CD4-positive, alpha-beta T cell treated with Interleukin-6 for 4 hours (primary cell): Measurements from ENCODE around the gene RGS11.
"Not testable (repeated sequence)": the region's sequence is repeated elsewhere in the genome, so short reads cannot be mapped to it uniquely, and the experiment has no call there.

Source experiments
- DNase-seq: peaks from one replicate; pipeline ENCODE4 v3.0.0-alpha.2; 2020; ENCODE audit warnings: mixed read lengths

The RGS11 gene

GRCh38 chr16:279531-279930 is 3.8 kb upstream of the RGS11 start:
- no peak for DNase-seq

DNA sequence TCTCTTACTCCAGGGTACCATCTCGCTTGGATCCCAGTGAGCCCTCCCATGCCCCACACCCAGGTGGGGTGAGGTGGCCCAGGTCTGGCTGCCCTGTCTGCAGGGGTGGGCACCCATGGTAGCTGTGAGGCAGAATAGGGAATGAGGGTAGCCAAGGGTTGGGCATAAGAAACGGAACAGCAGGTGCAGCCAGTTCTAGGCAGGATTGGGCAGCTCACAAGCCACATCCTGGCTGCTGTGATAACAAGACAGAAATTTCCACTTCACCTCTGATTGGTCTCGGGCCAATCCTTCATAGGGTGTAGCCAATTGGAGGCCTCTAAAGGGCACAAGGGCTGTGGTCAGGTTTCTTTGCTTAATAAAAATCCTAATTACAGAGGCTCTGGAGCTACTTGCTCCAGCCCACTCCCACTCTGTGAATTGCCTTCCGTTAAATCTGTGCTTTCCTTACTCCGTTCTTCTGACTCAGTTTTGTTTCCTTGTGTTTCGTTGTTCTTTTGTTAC is 3.2 kb upstream of the RGS11 start:
- no peak for DNase-seq

DNA sequence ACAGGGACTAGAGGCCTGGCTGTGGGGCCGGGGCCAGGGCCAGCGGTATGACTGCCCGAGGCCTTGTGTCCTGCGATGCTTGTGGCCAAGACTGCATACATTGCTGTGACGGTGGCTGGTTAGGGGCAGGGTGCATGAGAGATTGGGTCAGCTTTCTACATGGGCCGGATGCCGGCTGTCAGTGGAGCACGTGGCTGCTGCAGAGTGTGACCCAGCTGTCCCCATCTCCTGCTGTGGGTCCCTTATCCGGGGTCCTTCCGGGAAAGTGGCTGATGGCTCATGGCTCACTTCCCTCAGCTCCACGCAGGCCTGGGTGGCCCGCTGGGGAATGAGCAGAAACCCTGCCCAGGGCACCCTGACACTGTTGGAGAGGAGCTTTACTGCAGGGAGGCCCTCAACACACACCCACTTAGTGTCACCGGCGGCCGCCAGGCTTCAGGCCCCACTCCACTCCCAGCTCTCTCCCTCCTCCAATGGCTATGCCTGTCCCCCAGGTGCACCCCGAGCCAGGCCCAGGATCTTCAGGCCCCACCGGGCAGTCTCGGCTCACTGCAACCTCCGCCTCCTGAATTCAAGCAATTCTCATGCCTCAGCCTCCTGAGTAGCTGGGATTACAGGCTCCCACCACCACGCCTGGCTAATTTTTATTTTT is 808 bp upstream of the RGS11 start:
- no peak for DNase-seq

GRCh38 chr16:275041-275641 is 603 bp downstream of the RGS11 start:
- no peak for DNase-seq

DNA sequence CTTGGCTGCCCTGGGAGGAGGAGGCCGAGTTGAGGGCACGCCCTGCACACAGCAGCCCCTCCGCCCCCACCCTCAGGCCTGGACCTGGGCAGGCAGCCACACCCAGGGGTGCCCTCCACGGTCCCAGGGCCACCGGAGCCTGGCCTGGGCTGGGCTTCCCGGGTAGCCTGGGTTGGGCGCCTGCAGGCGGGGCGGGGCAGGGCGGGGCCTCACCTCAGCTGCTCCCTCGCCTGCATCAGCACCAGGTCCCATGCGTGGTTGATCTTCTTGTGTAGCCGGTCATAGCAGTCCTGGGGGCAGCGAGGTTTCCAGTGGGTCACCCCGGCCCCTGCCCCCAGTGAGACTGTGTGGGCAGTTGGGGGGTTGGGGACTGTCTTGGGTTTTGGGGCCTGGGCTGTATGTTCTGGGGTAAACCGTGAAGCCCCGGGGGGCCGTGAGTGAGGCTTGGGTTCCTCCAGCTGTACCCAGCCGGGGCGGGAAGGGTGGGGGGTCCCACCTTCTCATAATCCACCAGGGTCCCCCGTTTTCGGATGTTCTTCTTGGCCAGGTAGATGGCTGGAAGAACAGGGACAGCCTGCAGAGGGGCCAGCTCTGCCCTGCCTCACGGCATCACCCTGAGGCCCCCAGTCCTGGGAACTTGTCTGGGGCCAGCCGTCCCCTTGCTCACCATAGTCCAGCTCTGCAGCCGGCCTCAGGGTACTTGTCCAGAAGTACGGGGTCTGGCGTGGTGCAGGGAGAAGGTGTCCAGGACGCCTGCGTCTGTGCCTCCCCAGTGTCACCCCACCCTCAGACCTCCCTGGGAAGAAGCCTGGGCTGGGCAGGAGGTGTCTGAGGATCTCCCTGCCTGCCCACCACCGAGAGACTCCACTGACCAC is 2.0 kb downstream of the RGS11 start:
- no peak for DNase-seq

DNA sequence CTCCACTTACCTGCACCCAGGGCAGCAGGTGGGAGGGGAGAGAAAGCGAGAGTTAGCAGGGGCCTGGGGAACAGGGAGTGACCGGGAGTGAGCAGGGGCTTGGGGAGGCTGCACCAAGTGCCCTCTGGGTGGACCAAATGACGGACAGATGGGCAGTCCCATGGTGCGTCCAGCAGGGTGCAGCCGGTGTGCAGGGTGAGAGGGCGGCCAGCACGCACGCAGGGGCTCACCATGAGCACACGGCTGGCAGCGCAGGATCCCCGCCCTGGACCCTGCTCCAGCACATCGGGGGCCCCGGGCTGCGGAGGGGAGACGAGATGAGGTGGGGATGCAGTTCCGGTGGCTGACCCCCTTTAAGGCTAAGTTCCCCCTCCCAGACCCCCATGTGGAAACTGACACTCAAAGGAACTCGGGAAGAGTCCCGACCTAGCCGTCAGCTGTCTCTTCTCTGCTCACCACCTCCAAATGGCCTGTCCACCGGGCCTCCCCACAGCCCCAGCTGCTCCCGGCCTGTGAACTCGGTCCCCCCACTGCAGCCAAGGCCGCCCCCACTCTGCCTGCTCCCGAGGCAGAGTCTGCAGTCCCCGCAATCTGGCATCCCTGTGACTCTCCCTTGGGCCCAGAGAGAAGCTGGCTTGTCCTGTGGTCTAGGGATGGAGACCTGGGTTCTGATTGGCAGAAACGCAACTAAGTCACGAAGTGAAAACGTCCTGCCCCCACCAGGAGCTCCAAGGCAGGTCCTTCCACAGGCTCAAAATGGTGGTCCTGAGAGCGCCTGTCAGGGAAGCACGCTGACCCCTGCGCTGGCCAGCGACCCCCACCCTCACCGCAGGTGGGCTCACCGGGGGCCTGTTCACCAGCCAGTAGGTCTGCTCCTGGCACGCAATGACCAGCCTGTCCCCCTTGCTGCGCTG is 2.9 kb downstream of the RGS11 start:
- DNase-seq, result no peak

- DNase-seq, result no peak
These were observed 5.1 kb downstream of the RGS11 start for GRCh38 chr16:270381-271255.

DNA sequence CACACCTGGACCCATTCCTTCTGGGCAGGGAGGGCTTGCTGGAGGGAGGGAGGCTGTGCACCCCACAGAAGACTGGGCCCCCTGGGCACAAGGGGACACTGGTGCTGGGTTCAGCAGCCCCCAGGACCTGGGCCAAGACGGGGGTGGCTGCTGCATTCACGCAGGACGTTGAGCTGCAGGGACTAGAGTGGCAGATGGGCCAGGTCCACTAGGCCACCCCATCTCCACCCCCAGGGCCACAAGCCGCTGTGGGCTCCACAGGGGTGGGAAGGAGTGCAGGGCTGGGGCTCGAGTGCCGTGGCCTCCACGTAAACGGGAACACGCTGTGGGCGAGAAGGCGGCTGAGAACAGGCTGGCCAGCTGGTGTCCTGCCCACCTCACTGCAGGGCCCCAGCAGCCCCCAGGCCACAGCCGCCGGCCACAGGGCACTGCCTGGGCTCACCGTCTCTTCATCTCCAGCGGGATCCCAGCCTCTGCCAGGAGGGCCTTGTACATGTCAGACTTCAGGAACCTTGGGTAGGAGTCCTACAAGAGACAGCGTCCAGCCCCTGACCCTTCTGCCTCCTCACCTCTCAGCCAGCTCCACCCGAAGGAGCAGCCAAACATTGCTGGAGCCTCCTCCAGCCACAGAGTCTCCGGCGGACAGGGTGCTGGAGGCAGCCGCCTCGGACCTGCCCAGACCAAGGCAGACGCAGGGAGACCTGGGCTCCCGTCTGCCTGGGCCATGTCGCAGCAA is 6.5 kb downstream of the RGS11 start:
- DNase-seq, result no peak

GRCh38 chr16:268141-269053 is 7.3 kb downstream of the RGS11 start:
- DNase-seq, result no peak

GRCh38 chr16:267562-267961 is 8.2 kb downstream of the RGS11 start:
- DNase-seq, result not testable (repeated sequence)

- DNase-seq, result no peak
These were observed 9.2 kb downstream of the RGS11 start for GRCh38 chr16:266258-267164.

GRCh38 chr16:265711-266110 is 10.0 kb downstream of the RGS11 start:
- no peak for DNase-seq

- DNase-seq, result no peak
These were observed 10.7 kb downstream of the RGS11 start for GRCh38 chr16:265002-265529.

DNA sequence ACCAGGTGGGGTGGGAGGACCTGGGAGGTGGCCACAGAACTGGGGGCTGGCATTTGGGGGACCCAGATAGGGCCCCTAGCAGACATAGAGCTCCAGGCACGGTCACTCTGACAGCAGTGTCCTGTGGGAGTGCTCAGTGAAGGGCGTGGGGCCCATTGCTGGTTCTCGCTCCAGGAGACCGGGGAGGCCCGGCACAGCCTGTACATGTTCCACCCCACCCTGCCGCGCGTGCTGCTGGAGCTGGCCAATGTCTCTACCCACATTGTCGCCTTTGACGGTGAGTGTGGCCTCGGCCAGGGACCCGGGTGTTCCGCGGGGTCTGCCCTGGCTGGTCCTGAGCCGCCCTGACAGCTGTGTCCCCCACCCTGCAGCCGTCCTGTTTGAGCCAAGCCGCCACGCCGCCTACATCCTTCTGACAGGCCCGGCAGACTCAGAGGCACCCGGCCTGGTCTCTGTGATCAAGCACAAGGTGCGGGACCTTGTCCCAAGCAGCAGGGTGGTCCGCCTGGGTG is 11.2 kb downstream of the RGS11 start:
- no peak for DNase-seq

DNA sequence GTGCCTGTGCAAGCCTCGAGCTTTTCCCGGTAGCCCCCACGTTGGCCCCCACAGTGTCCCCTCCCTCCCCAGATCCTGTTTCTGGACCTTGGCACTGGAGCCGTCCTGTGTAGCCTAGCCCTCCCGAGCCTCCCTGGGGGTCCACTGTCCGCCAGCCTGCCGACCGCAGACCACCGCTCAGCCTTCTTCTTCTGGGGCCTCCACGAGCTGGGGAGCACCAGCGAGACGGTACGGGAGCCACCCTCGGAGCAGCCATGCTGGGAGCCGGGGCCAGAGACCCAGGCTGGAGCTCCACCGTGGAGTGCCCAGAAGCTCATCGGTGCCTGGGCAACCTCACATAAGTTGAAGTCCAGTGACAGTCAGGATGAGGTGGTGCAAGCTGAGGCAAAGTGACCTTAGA is 11.8 kb downstream of the RGS11 start:
- no peak for DNase-seq

DNA sequence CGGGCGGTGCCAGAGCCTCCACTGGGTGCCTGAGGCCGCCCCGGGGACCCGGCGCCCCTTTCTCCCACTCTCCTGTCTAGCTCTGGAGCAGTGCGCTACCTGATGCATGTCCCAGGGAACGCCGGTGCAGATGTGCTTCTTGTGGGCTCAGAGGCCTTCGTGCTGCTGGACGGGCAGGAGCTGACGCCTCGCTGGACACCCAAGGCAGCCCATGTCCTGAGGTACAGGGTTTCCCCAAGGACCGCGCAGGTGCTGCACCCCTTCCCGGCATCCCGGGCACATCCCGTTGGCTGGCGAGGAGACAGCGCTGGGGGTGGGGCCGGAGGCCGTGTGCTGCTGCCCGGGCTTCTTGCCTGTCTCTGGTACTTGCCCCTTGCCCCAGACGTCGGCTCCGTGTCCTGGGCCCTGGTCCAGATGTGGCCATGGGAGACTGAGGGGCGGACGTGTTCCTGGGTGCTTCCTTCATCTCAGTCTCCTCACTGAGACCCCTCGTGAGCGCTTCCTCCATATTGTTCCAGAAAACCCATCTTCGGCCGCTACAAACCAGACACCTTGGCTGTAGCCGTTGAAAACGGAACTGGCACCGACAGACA is 12.5 kb downstream of the RGS11 start:
- no peak for DNase-seq

DNA sequence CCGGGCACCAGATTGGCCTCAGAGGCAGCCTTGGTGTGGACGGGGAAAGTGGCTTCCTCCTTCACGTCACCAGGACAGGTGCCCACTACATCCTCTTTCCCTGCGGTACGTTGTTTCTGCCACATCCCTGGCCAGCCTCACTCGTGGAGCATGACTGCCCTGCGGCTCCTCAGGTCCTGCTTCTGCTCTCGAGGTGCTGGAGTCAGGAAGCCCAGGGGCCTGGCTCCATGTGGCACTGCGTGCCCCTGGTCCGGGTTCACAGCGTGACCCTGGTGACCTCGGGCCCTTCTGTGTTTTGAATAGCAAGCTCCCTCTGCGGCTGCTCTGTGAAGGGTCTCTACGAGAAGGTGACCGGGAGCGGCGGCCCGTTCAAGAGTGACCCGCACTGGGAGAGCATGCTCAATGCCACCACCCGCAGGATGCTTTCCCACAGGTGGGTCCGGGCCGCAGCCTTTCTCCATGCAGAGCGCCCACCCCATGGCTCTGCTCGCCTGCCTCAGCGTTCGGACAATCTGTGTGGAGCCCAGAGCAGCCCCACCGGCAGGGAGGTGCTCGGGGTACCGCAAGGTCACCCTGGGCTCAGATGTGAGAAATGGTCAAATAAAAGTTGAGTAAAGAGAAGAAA is 13.5 kb downstream of the RGS11 start:
- no peak for DNase-seq
